OCI-LY7 (cell line): ENCODE measurements around the gene DNAL1. TPM values are rescaled to one million over a fixed set of nuclear protein-coding genes. Genes with fewer than 3 reads are reported as not detected.

Experiments used
- BruUV-seq: library from RNA; stranded (reverse); fragments of 400-500 nt; replicated peaks from 2 replicates; lab custom pipeline; 2021; lab: Mats Ljungman, UMichigan
- CTCF ChIA-PET: fragments of 300-600 bp; sonication (Branson Sonifier 250); formaldehyde crosslinking; loops from one replicate; lab custom pipeline; 2022; ENCODE audit warnings: antibody characterized with exemption; ENCODE audit not compliant: unreplicated experiment; lab: Charles Lee
- POLR2A ChIA-PET: fragments of 300-600 bp; sonication (Branson Sonifier 250); formaldehyde crosslinking; loops from one replicate; lab custom pipeline; 2022; ENCODE audit warnings: antibody characterized with exemption; lab: Charles Lee
- DNase-seq: peaks from one replicate; pipeline ENCODE4 v3.0.0-alpha.2; 2015; ENCODE audit warnings: low spot score
- H2AFZ ChIP-seq: fragments of 200-600 bp; sonication (generic), shearing (Covaris generic); 2 replicates; pipeline ENCODE4 v1.6.1; 2014; ENCODE audit warnings: mild to moderate bottlenecking, antibody characterized with exemption, low read length, moderate library complexity
- H3K27ac ChIP-seq: fragments of 200-600 bp; sonication (generic); 2 replicates; pipeline ENCODE4 v1.5.1; 2014; ENCODE audit warnings: mixed run types, low read depth, mild to moderate bottlenecking, moderate library complexity, low read length, inconsistent platforms; ENCODE audit not compliant: poor library complexity, severe bottlenecking
- H3K36me3 ChIP-seq: fragments of 200-600 bp; sonication (generic); 2 replicates; pipeline ENCODE4 v1.6.1; 2014; ENCODE audit warnings: mild to moderate bottlenecking, antibody characterized with exemption, low read length, moderate library complexity, mixed read lengths; ENCODE audit not compliant: insufficient read depth
- H3K4me1 ChIP-seq: fragments of 200-600 bp; sonication (generic); 2 replicates; pipeline ENCODE4 v1.5.1; 2014; ENCODE audit warnings: mild to moderate bottlenecking, low read length; ENCODE audit not compliant: insufficient read depth, poor library complexity, severe bottlenecking
- H3K4me2 ChIP-seq: fragments of 200-600 bp; sonication (generic); 2 replicates; pipeline ENCODE4 v1.6.1; 2014; ENCODE audit warnings: mild to moderate bottlenecking, low read length
- H3K4me3 ChIP-seq: fragments of 200-600 bp; sonication (generic); 2 replicates; pipeline ENCODE4 v1.5.1; 2014; ENCODE audit warnings: mild to moderate bottlenecking, low read depth, low read length; ENCODE audit not compliant: poor library complexity, severe bottlenecking
- H3K79me2 ChIP-seq: fragments of 200-600 bp; sonication (generic); 2 replicates; pipeline ENCODE4 v1.6.1; 2016; ENCODE audit warnings: low read depth, mild to moderate bottlenecking, low read length, moderate library complexity, mixed read lengths; ENCODE audit not compliant: insufficient read depth
- H3K9me2 ChIP-seq: fragments of 200-600 bp; sonication (generic); 2 replicates; pipeline ENCODE4 v1.6.1; 2016; ENCODE audit warnings: mild to moderate bottlenecking, low read length, mixed read lengths; ENCODE audit not compliant: insufficient read depth
- H3K9me3 ChIP-seq: fragments of 200-600 bp; sonication (generic); 2 replicates; pipeline ENCODE4 v1.6.1; 2014; ENCODE audit warnings: mild to moderate bottlenecking, mixed run types, low read length, mixed read lengths
- H4K20me1 ChIP-seq: fragments of 200-600 bp; sonication (generic); 2 replicates; pipeline ENCODE4 v1.6.1; 2014; ENCODE audit warnings: mild to moderate bottlenecking, antibody characterized with exemption, low read length, moderate library complexity, mixed read lengths; ENCODE audit not compliant: insufficient read depth
- CTCF ChIP-seq: fragments of 200-600 bp; sonication (generic); conservative IDR thresholded peaks from 2 replicates; pipeline ENCODE4 v1.5.1; 2014; ENCODE audit warnings: mild to moderate bottlenecking, antibody characterized with exemption, low read length, moderate library complexity, mixed read lengths
- EZH2phosphoT487 ChIP-seq: fragments of 200-600 bp; sonication (generic); IDR thresholded peaks from 2 replicates; pipeline ENCODE4 v1.6.1; 2018; ENCODE audit warnings: low read depth, borderline replicate concordance, mild to moderate bottlenecking, mixed run types, antibody characterized with exemption, low read length, moderate library complexity, mixed read lengths
- intact Hi-C: fragments of 100-400 bp; cut with micrococcal nuclease; formaldehyde crosslinking; loops from one replicate; pipeline ENCODE4 v1.10.0; 2022; ENCODE audit not compliant: unreplicated experiment
- total RNA-seq, 2 experiments: library from RNA; depleted of rRNA in 1 of 2; stranded (reverse); fragments of >200 nt in 1 of 2; shearing (Covaris generic) in 1 of 2; gene quantifications; 2 replicates each; pipeline ENCODE4 v1.2.3, GENCODE V29; 2014 to 2022

The DNAL1 gene
- total RNA-seq, 2 experiments from 2014 or later: 5.6 to 7.5 TPM

GRCh38 chr14:73742520-73743238 is 97.9 kb downstream of the DNAL1 start:
- DNase-seq: no peak
- intact Hi-C loops: loop anchor here (1.0 to 5.0 kb wide), 3 partner anchors 12 to 85 kb away; no protein-coding TSS in a partner anchor
- peaks cover 55% of the 10 kb centered on the region for H4K20me1 ChIP-seq
- H3K79me2 ChIP-seq: peaks cover 92% of the 10 kb centered on the region
- no TSS peak for BruUV-seq
- H3K36me3 ChIP-seq: peaks cover 51% of the 10 kb centered on the region
- peak overlapping the region; percentile 58 for H3K4me3 ChIP-seq
- no peak for TF ChIP-seq EZH2phosphoT487
- TF ChIP-seq CTCF: no peak
- peak overlapping the region; percentile 89 for H3K4me2 ChIP-seq
- ChIA-PET CTCF (interaction anchor here (0.5 to 1.6 kb wide), 8 partner anchors 12 to 357 kb away, joined by 3 to 5 read pairs (median 4); no protein-coding TSS in a partner anchor), POLR2A (interaction anchor here (1.1 to 4.0 kb wide), 5 partner anchors 12 to 46 kb away, joined by 3 to 17 read pairs (median 7); a partner anchor contains a TSS)
- peaks cover 71% of the 10 kb centered on the region for H3K4me1 ChIP-seq
- no peaks in the 10 kb centered on the region for H3K9me2 ChIP-seq
- no peaks in the 10 kb centered on the region for H3K9me3 ChIP-seq
- H3K27ac ChIP-seq: peak overlapping the region; percentile 70
- no peak overlapping the region for H2AFZ ChIP-seq

- DNase-seq: peak; percentile 68
- Histone ChIP-seq H3K4me3 (peak overlapping the region; percentile 58), H3K4me1 (peaks cover 79% of the 10 kb centered on the region), H3K9me2 (no peaks in the 10 kb centered on the region), H2AFZ (no peak overlapping the region), H3K27ac (peak overlapping the region; percentile 70), H3K9me3 (no peaks in the 10 kb centered on the region), H3K36me3 (peaks cover 46% of the 10 kb centered on the region), H4K20me1 (peaks cover 63% of the 10 kb centered on the region), H3K4me2 (peak overlapping the region; percentile 89), H3K79me2 (peaks cover 100% of the 10 kb centered on the region)
- POLR2A ChIA-PET: interaction anchor here (0.8 to 4.0 kb wide), 7 partner anchors 10 to 46 kb away, joined by 3 to 17 read pairs (median 3); a partner anchor contains a TSS
- TF ChIP-seq CTCF (no peak), EZH2phosphoT487 (no peak)
- BruUV-seq: no TSS peak
- CTCF ChIA-PET: interaction anchor here (0.8 to 1.7 kb wide), 5 partner anchors 11 to 30 kb away, joined by 4 to 5 read pairs (median 4); no protein-coding TSS in a partner anchor
- intact Hi-C loops: loop anchor here (1.0 to 5.0 kb wide), 3 partner anchors 11 to 84 kb away; no protein-coding TSS in a partner anchor
These were observed 98.7 kb downstream of the DNAL1 start for GRCh38 chr14:73743431-73743931.
